HG02973 (cell line): ENCODE results near the gene STK16.
A peak's percentile ranks its signal among the peaks of the same experiment; 100 is the strongest.
"Not testable (repeated sequence)": the region's sequence is repeated elsewhere in the genome, so short reads cannot be mapped to it uniquely, and the experiment has no call there.

Experiments used
- ATAC-seq: cut with Tn5 transposase; IDR thresholded peaks from one replicate; pipeline ENCODE4 v1.9.1; 2021; ENCODE audit warnings: moderate library complexity; ENCODE audit not compliant: unreplicated experiment

Gene STK16

GRCh38 chr2:219245148-219245898, at the start of gene STK16, which contains the start of gene GLB1L:
STK16 (plus strand) TSS chr2:219245479; CDS start chr2:219246000, 521 bp downstream.
GLB1L (minus strand) TSS chr2:219245444; CDS start chr2:219243573, 1,871 bp downstream.
- ATAC-seq, result peak; percentile 68

DNA sequence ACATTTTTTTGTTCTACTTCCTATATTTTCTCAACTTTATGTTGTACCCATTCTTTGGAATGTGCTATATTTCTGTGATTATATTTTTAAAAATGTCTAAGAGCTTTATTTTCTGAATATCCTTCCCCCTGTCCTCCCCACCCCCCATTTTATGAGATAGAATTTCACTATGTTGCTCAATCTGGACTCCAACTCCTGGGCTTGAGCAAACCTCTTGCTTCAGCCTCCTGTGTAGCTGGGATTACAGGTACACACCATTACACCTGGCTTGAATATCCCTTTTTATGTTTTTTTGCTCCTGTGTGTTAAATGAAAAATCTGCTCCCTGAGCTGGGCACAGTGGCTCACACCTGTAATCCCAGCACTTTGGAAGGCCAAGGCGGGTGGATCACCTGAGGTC, 47.9 kb upstream of the STK16 start:
- no peak for ATAC-seq

- no peak for ATAC-seq
Observed at GRCh38 chr2:219198974-219199373, 46.3 kb upstream of the STK16 start.

GRCh38 chr2:219199470-219200211, 45.6 kb upstream of the STK16 start:
- no peak for ATAC-seq

- ATAC-seq, result not testable (repeated sequence)
Observed at GRCh38 chr2:219200502-219201326, 44.6 kb upstream of the STK16 start.

DNA sequence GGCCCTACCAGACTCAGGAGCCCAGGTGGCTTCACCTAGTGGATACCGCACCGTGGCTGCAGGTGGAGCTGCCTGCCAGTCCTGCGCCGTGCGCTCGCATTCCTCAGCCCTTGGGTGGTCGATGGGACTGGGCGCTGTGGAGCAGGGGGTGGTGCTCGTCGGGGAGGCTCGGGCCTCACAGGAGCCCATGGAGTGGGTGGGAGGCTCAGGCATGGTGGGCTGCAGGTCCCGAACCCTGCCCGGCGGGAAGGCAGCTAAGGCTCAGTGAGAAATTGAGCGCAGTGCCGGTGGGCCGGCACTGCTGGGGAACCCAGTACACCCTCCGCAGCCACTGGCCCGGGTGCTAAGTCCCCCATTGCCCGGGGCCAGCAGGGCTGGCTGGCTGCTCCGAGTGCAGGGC, 43.9 kb upstream of the STK16 start:
- not testable (repeated sequence) for ATAC-seq

DNA sequence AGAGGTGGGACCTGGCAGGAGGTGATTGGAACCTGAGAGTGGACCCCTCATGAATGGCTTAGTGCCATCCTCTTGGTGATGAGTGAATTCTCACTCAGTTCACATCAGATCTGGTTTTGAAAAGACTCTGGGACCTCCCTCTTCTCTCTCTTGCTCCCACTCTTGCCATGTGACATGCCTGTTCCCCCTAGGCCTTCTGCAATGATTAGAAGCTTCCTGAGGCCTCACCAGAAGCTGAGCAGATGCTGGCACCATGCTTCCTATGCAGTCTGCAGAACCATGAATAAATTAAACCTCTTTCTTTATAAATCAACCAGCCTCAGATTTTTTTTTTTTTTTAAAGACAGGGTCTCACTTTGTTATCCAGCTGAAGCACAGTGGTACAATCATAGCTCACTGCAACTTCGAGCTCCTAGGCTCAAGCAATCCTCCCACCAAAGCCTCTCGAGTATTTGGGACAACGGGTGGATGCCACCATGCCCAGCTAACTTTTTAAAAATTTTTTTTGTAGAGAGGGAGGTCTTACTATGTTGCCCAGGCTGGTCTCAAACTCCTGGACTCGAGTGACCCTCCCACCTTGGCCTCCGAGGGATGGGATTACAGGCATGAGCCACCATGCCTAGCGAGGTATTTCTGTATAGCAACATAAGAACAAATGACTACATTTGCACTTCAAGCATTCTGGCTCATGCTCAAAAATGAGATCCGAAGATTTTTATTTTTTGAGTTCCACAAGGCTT, 40.7 kb upstream of the STK16 start:
- no peak for ATAC-seq

GRCh38 chr2:219205165-219205538, 40.1 kb upstream of the STK16 start:
- ATAC-seq, result no peak

GRCh38 chr2:219205981-219206327, 39.3 kb upstream of the STK16 start:
- ATAC-seq, result no peak

DNA sequence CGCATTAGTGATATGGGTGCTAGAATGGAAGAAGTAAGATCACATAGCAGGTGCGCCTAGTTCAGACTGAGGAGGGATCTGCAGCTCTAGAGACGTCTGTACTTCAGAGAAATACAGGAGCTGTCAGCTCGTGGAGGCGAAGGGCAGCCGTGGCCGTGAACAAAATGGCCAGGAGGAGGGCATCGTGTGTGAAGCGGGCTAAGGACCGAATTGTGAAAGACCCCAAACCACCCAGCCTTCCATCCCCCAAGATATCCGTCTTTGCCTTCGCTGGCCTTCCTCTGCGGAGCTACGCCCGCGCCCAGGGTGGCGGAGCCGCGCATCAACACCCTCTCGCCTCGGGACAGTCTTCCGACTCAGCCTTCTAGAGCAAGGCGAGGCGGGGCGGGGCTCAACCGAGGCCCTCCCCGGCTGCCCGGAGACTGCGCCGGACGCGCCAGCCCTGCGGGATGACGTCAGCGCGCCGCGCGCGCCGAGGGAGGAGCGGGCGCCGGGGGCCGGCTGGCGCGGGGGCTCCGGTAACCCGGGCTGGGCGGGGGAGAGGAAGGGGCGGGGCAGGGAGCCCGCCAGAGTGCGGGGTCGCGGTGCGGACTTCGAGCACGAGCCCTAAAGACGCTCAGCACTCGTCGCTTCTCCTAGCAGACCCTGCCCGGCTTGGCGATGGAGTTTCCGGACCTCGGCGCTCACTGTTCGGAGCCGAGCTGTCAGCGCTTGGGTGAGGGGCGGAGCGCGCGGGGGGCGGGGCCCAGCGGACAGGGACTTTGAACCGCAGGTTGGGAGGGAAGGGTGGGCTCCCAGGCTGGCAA, 38.7 kb upstream of the STK16 start, which contains the start of gene ZFAND2B:
ZFAND2B (plus strand) TSS at position 455 of the 806 bp plus-strand sequence; CDS start at position 661, 206 bp downstream.
- peak; percentile 95 for ATAC-seq

GRCh38 chr2:219207134-219207883, 38.0 kb upstream of the STK16 start:
- ATAC-seq, result no peak

DNA sequence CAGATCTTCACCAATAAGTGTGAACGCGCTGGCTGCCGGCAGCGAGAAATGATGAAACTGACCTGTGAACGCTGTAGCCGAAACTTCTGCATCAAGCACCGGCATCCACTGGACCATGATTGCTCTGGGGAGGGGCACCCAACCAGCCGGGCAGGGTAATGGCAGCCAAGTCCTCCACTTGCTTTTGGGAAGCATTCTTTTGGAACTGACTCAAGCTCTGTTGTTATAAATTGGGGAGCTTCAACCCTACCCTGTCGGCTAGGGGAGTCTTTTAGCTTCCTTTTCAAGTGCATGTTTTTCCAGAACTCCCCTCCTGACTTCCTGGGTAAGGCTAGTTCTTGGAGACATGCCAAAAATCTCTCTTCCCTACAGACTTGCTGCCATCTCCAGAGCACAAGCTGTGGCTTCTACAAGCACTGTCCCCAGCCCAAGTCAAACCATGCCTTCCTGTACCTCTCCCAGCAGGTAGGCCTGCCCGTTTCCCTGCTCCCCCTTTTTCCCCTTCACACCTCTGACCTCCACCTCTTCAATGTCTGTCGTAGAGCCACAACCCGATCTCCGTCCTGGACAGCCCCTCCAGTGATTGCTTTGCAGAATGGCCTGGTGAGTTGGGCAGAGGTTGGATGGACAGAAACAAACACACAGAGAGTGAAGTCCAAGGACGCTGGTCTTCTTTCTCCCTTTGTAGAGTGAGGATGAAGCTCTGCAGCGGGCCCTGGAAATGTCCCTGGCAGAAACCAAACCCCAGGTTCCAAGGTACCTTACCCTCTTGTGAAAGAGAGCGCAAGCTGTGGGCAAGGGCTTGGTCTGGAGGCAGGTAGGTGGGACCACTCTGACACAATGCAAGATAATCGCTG, 37.2 kb upstream of the STK16 start:
- ATAC-seq, result no peak

DNA sequence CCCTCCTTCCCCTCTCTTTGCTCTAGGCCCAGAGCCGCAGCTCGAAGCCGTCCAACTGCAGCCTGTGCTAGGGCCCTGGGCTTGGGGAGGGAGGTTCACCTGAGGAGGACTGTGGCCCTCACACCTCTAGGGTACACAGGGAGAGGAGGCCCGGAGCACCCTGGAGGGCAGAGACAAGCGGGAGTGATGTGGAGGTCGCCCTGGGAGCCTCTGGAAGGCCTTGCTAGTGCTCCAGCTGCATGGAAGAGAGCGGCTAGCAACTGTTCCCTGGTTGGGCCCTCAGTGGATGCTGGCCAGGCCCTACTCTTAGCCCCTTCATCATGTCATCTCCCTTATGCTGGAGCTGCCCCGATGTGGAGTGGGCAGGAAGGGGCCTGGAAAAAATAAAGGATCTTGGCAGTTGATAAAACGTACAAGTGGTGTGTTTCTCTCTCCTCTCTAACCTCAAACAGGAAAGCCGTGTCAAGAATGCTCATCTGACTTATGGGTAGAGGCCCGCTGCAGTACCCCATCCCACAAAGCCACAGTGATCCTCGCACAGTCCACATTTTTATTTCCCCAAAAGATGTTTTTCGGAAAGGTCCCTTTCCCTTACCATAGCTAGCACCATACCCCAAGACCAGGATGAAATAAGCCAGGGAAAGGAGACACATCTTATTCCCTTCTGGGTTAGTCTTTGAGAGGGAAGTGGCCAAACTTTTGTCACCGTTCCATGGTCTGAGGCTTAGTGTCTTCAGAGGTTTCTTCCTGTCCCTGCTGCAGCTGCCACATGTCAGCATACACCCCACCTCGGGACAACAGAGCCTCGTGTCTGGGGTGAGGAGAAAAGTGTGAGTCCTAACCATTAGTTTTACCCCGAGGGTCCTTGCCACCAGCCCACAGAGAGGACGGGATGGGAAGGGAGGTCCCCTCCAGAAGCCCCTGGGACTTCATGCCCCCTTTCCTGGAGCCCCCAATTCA, 35.8 kb upstream of the STK16 start:
- ATAC-seq, result no peak

- no peak for ATAC-seq
Observed at GRCh38 chr2:219210196-219210885, 34.9 kb upstream of the STK16 start.

DNA sequence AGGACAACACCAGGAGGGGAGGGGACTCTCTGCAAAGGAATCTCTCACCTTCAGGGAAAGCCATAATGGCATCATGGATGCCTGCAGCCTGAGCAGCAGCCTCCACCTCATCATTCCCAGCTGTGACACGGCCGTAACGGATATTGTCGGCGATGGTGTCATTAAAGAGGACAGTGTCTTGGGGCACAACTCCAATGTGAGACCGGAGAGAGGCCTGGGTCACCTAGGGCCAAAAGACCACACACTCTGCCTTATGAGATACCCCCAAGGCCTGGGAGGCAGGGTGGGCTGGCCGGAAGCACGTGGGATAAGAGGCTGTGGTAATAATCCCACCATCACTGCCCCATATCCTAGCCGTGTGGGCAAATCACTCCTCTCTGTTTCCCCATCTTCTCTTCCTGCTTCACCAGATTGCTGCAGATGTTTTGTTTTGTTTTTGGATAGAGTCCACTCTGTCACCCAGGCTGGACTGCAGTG, 34.4 kb upstream of the STK16 start:
- no peak for ATAC-seq

GRCh38 chr2:219213026-219213415, 32.3 kb upstream of the STK16 start:
- ATAC-seq, result no peak
